GM12878 (cell line): ENCODE measurements around the gene CCDC39. TPM values are rescaled to one million over a fixed set of nuclear protein-coding genes. Genes with fewer than 3 reads are reported as not detected.

Experiments
- ATAC-seq: fragments of 200-7000 bp; cut with Tn5 transposase; 3 replicates; pipeline ENCODE4 v1.9.1; 2020; ENCODE audit warnings: mild to moderate bottlenecking, moderate library complexity
- BruUV-seq: library from RNA; stranded (reverse); fragments of 400-500 nt; replicated peaks from 2 replicates; lab custom pipeline; 2021; lab: Mats Ljungman, UMichigan
- CTCF ChIA-PET: fragments of 300-600 bp; sonication (Branson Sonifier 250); formaldehyde crosslinking; extraction: SDS; loops from one replicate; lab custom pipeline; 2021; ENCODE audit warnings: inconsistent platforms; lab: Yijun Ruan, JAX
- POLR2A ChIA-PET: fragments of 350-600 bp; formaldehyde crosslinking; extraction: SDS; loops from one replicate; lab custom pipeline; 2021; ENCODE audit warnings: inconsistent platforms; lab: Charles Lee
- RAD21 ChIA-PET: fragments of 300-600 bp; sonication (Branson Sonifier 250); formaldehyde crosslinking; loops from one replicate; lab custom pipeline; 2023; ENCODE audit warnings: antibody characterized with exemption; ENCODE audit not compliant: unreplicated experiment; lab: Charles Lee
- SMC1A ChIA-PET: fragments of 300-600 bp; sonication (Branson Sonifier 250); formaldehyde crosslinking; loops from one replicate; lab custom pipeline; 2023; ENCODE audit not compliant: unreplicated experiment, uncharacterized antibody; lab: Charles Lee
- DNase-seq: peaks from one replicate; pipeline ENCODE4 v3.0.0-alpha.2; 2011; ENCODE audit warnings: low read depth, low spot score
- FAIRE-seq: peaks from 3 replicates; lab custom pipeline; 2011; peaks lifted over from hg19 to GRCh38; lab: Jason Lieb, UNC
- H2AFZ ChIP-seq: 2 replicates; pipeline ENCODE4 v1.6.0; 2011; ENCODE audit warnings: low read depth, low read length, control low read depth; ENCODE audit not compliant: control insufficient read depth
- H3K27ac ChIP-seq: 2 replicates; pipeline ENCODE4 v1.5.1; 2011; ENCODE audit warnings: control low read depth; ENCODE audit not compliant: control insufficient read depth, insufficient read depth
- H3K27me3 ChIP-seq, 2 experiments: replicated peaks in 1 of 2; 2 replicates each; pipeline versions ENCODE4 v1.6.0 to v1.6.1; 2011; ENCODE audit warnings: low read length in 1 of 2; ENCODE audit not compliant: control insufficient read depth in 2 of 2, insufficient read depth in 2 of 2
- H3K36me3 ChIP-seq, 2 experiments: 2 replicates each; pipeline ENCODE4 v1.5.1; 2011; ENCODE audit warnings: low read length in 1 of 2; ENCODE audit not compliant: control insufficient read depth in 2 of 2, insufficient read depth in 2 of 2
- H3K4me1 ChIP-seq: 2 replicates; pipeline ENCODE4 v1.6.1; 2011; ENCODE audit warnings: mild to moderate bottlenecking, low read length, moderate library complexity, mixed read lengths; ENCODE audit not compliant: control insufficient read depth, insufficient read depth
- H3K4me2 ChIP-seq: 2 replicates; pipeline ENCODE4 v1.6.0; 2011; ENCODE audit warnings: control low read depth; ENCODE audit not compliant: control insufficient read depth, insufficient read depth
- H3K4me3 ChIP-seq: fragments of 200-600 bp; sonication (generic); 2 replicates; pipeline ENCODE4 v1.5.1; 2016
- H3K79me2 ChIP-seq: 2 replicates; pipeline ENCODE4 v1.6.0; 2011; ENCODE audit warnings: low read length; ENCODE audit not compliant: control insufficient read depth, insufficient read depth
- H3K9ac ChIP-seq: 2 replicates; pipeline ENCODE4 v1.8.0; 2011; ENCODE audit warnings: low read length, control low read depth, mixed read lengths; ENCODE audit not compliant: control insufficient read depth, insufficient read depth
- H3K9me3 ChIP-seq: replicated peaks from 3 replicates; pipeline ENCODE4 v1.5.1; 2011; ENCODE audit warnings: mild to moderate bottlenecking, low read length; ENCODE audit not compliant: control insufficient read depth, insufficient read depth
- H4K20me1 ChIP-seq: 2 replicates; pipeline ENCODE4 v1.6.0; 2011; ENCODE audit not compliant: control insufficient read depth, insufficient read depth
- EP300 ChIP-seq, 2 experiments: fragments of 150-350 bp in 1 of 2; IDR thresholded peaks; 2 replicates each; pipeline ENCODE4 v1.6.1; 2011 to 2012; ENCODE audit warnings: low read depth in 2 of 2, low read length in 2 of 2, borderline replicate concordance in 1 of 2, improper control_type of control experiment in 1 of 2, inconsistent platforms in 1 of 2; ENCODE audit not compliant: control insufficient read depth in 1 of 2
- FOXK2 ChIP-seq: fragments of 450-650 bp; IDR thresholded peaks from 2 replicates; pipeline ENCODE4 v1.6.1; 2017; ENCODE audit warnings: mild to moderate bottlenecking, moderate library complexity
- HDGF ChIP-seq: fragments of 450-650 bp; IDR thresholded peaks from 2 replicates; pipeline ENCODE4 v1.6.1; 2016; ENCODE audit warnings: antibody characterized with exemption
- IRF3 ChIP-seq: fragments of 450-650 bp; IDR thresholded peaks from 2 replicates; pipeline ENCODE4 v1.6.1; 2014; ENCODE audit warnings: mild to moderate bottlenecking
- KAT2A ChIP-seq: conservative IDR thresholded peaks from 2 replicates; pipeline ENCODE4 v1.6.1; 2011; ENCODE audit warnings: low read depth, low read length; ENCODE audit not compliant: control insufficient read depth
- MEF2B ChIP-seq: fragments of 450-650 bp; IDR thresholded peaks from 2 replicates; pipeline ENCODE4 v1.6.1; 2018; ENCODE audit warnings: mild to moderate bottlenecking, moderate library complexity; ENCODE audit not compliant: partially characterized antibody, poor library complexity, severe bottlenecking
- NBN ChIP-seq: fragments of 450-650 bp; IDR thresholded peaks from 2 replicates; pipeline ENCODE4 v1.6.1; 2016
- SMAD1 ChIP-seq: fragments of 450-650 bp; IDR thresholded peaks from 2 replicates; pipeline ENCODE4 v1.6.1; 2018; ENCODE audit warnings: mild to moderate bottlenecking, low read depth; ENCODE audit not compliant: partially characterized antibody
- TAF1 ChIP-seq: IDR thresholded peaks from 2 replicates; pipeline ENCODE4 v1.6.1; 2011; ENCODE audit warnings: mild to moderate bottlenecking, low read depth, low read length, borderline replicate concordance
- ZNF217 ChIP-seq: fragments of 450-650 bp; IDR thresholded peaks from 2 replicates; pipeline ENCODE4 v1.6.1; 2017; ENCODE audit warnings: antibody characterized with exemption, mild to moderate bottlenecking
- ZZZ3 ChIP-seq: IDR thresholded peaks from 2 replicates; pipeline ENCODE4 v1.6.1; 2011; ENCODE audit warnings: low read depth; ENCODE audit not compliant: control insufficient read depth, insufficient read length
- in situ Hi-C: fragments of 300-500 bp; cut with MboI; formaldehyde crosslinking; loops from 9 replicates; pipeline ENCODE4 v1.14.3; 2018; ENCODE audit warnings: mixed read lengths
- intact Hi-C: fragments of 100-400 bp; cut with micrococcal nuclease; formaldehyde crosslinking; loops from one replicate; pipeline ENCODE4 v1.14.2; 2022; ENCODE audit not compliant: unreplicated experiment
- polyA plus RNA-seq, 11 experiments: library from polyadenylated mRNA; depleted of rRNA in 4 of 11; unstranded in 6 of 11; stranded (reverse) in 5 of 11; fragments of >200 nt; fragmentation: Nextera tagmentation in 4 of 11; fragmentation: Illumina TruSeq in 1 of 11; extraction: Ambion mirVana in 4 of 11; extraction: Trizol in 1 of 11; gene quantifications; 1 replicate in 1 of 11; 2 replicates in 10 of 11; pipeline versions ENCODE4 v1.2.1 to v1.2.3, GENCODE V29; 2011 to 2016; ENCODE audit warnings: inconsistent platforms in 2 of 11, missing spikeins in 2 of 11, low read depth in 1 of 11
- total RNA-seq, 4 experiments: library from RNA; depleted of rRNA in 3 of 4; stranded (reverse); fragments of >200 nt in 3 of 4; fragmentation: Illumina TruSeq in 1 of 4; extraction: Trizol in 1 of 4; gene quantifications; 2 replicates each; pipeline versions ENCODE4 v1.2.1 to v1.2.3, GENCODE V29; 2013 to 2021
- TF ChIP-seq, protein P1 (sequence below): IDR thresholded peaks from 2 replicates; pipeline ENCODE4 v1.6.1; 2012; ENCODE audit warnings: low read depth, low read length, improper control_type of control experiment
- TF ChIP-seq, protein P2 (sequence below): fragments of 450-650 bp; formaldehyde crosslinking; IDR thresholded peaks from 2 replicates; pipeline ENCODE4 v1.5.0; 2022; ENCODE audit warnings: mild to moderate bottlenecking, missing genetic modification characterization
- TF ChIP-seq, protein P3 (sequence below): fragments of 450-650 bp; formaldehyde crosslinking; IDR thresholded peaks from 2 replicates; pipeline ENCODE4 v1.4.0; 2022; ENCODE audit warnings: mild to moderate bottlenecking, moderate library complexity

Gene CCDC39
- total and polyA plus RNA-seq, 10 of the 15 experiments (the other 5 are each of a cell fraction or from before 2014, with no cell fraction given): 0.10 to 0.69 (median 0.31) TPM

DNA sequence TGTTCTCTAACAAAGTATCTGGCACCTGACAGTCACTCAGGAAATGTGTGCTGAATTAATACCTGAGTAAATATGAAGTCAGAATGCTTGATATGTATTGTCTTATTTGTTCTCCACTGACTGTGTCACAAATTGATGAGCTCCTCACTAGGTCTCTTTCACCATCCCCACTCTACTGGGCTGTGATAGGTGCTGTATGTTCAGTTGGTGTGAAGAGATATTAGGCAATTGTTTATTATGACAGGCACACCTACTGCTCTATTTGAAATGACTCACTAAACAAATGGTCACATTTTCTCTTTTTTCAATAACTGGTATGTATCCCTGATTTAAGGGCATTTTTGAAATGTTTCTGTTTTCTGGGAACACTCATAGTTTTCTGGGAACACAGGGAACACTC, 25.2 kb upstream of the CCDC39 start:
- intact Hi-C loops: no loop called here
- Histone ChIP-seq H3K9ac (no peak overlapping the region), H3K4me1 (no peaks in the 10 kb centered on the region), H3K79me2 (no peaks in the 10 kb centered on the region), H2AFZ (no peak overlapping the region), H3K36me3 (no peaks in the 10 kb centered on the region), H4K20me1 (no peaks in the 10 kb centered on the region), H3K27ac (no peak overlapping the region), H3K9me3 (no peaks in the 10 kb centered on the region), H3K4me3 (no peak overlapping the region), H3K4me2 (no peak overlapping the region), H3K27me3 (no peaks in the 10 kb centered on the region)
- ChIA-PET SMC1A (no interaction called here), RAD21 (no interaction called here), CTCF (no interaction called here), POLR2A (no interaction called here)
- in situ Hi-C loops: no loop called here
- no TSS peak for BruUV-seq
- ATAC-seq (no peak), DNase-seq (no peak), FAIRE-seq (no peak)
- TF ChIP-seq HDGF (no peak), SMAD1 (no peak), FOXK2 (no peak), ZNF217 (no peak), NBN (no peak), MEF2B (no peak), EP300 (IDR thresholded peaks at IDR 0.05; ENCODE audit: borderline replicate concordance in 1 of 2, control insufficient read depth in 1 of 2, low read depth in 2 of 2, low read length in 2 of 2) (no peak), IRF3 (no peak), TAF1 (no peak), ZZZ3 (no peak), KAT2A (no peak)
- TF ChIP-seq, protein P1, sequence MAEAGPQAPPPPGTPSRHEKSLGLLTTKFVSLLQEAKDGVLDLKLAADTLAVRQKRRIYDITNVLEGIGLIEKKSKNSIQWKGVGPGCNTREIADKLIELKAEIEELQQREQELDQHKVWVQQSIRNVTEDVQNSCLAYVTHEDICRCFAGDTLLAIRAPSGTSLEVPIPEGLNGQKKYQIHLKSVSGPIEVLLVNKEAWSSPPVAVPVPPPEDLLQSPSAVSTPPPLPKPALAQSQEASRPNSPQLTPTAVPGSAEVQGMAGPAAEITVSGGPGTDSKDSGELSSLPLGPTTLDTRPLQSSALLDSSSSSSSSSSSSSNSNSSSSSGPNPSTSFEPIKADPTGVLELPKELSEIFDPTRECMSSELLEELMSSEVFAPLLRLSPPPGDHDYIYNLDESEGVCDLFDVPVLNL: no peak
- TF ChIP-seq, protein P2, sequence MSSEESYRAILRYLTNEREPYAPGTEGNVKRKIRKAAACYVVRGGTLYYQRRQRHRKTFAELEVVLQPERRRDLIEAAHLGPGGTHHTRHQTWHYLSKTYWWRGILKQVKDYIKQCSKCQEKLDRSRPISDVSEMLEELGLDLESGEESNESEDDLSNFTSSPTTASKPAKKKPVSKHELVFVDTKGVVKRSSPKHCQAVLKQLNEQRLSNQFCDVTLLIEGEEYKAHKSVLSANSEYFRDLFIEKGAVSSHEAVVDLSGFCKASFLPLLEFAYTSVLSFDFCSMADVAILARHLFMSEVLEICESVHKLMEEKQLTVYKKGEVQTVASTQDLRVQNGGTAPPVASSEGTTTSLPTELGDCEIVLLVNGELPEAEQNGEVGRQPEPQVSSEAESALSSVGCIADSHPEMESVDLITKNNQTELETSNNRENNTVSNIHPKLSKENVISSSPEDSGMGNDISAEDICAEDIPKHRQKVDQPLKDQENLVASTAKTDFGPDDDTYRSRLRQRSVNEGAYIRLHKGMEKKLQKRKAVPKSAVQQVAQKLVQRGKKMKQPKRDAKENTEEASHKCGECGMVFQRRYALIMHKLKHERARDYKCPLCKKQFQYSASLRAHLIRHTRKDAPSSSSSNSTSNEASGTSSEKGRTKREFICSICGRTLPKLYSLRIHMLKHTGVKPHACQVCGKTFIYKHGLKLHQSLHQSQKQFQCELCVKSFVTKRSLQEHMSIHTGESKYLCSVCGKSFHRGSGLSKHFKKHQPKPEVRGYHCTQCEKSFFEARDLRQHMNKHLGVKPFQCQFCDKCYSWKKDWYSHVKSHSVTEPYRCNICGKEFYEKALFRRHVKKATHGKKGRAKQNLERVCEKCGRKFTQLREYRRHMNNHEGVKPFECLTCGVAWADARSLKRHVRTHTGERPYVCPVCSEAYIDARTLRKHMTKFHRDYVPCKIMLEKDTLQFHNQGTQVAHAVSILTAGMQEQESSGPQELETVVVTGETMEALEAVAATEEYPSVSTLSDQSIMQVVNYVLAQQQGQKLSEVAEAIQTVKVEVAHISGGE: no peak
- TF ChIP-seq, protein P3, sequence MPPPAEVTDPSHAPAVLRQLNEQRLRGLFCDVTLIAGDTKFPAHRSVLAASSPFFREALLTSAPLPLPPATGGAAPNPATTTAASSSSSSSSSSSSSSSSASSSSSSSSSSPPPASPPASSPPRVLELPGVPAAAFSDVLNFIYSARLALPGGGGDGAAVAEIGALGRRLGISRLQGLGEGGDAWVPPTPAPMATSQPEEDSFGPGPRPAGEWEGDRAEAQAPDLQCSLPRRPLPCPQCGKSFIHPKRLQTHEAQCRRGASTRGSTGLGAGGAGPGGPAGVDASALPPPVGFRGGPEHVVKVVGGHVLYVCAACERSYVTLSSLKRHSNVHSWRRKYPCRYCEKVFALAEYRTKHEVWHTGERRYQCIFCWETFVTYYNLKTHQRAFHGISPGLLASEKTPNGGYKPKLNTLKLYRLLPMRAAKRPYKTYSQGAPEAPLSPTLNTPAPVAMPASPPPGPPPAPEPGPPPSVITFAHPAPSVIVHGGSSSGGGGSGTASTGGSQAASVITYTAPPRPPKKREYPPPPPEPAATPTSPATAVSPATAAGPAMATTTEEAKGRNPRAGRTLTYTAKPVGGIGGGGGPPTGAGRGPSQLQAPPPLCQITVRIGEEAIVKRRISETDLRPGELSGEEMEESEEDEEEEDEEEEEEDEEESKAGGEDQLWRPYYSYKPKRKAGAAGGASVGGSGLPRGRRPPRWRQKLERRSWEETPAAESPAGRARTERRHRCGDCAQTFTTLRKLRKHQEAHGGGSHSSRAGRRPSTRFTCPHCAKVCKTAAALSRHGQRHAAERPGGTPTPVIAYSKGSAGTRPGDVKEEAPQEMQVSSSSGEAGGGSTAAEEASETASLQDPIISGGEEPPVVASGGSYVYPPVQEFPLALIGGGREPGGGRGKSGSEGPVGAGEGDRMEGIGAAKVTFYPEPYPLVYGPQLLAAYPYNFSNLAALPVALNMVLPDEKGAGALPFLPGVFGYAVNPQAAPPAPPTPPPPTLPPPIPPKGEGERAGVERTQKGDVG (CRISPR knock-in tag): no peak
